HEK293T (cell line): ENCODE measurements around the gene EML6.

Experiments used
- ARNT ChIP-seq: fragments of 450-650 bp; IDR thresholded peaks from 2 replicates; pipeline ENCODE4 v1.6.1; 2017; ENCODE audit warnings: mild to moderate bottlenecking
- BHLHE40 ChIP-seq: fragments of 450-650 bp; IDR thresholded peaks from 2 replicates; pipeline ENCODE4 v1.6.1; 2016; ENCODE audit warnings: mild to moderate bottlenecking, moderate library complexity, borderline replicate concordance
- CTBP1 ChIP-seq: fragments of 450-650 bp; IDR thresholded peaks from 2 replicates; pipeline ENCODE4 v1.6.1; 2016; ENCODE audit warnings: borderline replicate concordance
- FOXK2 ChIP-seq: fragments of 450-650 bp; IDR thresholded peaks from 2 replicates; pipeline ENCODE4 v1.6.1; 2016; ENCODE audit warnings: mild to moderate bottlenecking
- FOXM1 ChIP-seq: fragments of 450-650 bp; IDR thresholded peaks from 2 replicates; pipeline ENCODE4 v1.6.1; 2017; ENCODE audit warnings: mild to moderate bottlenecking, borderline replicate concordance
- LEF1 ChIP-seq: fragments of 450-650 bp; IDR thresholded peaks from 2 replicates; pipeline ENCODE4 v1.6.1; 2017; ENCODE audit warnings: mild to moderate bottlenecking, borderline replicate concordance
- NFRKB ChIP-seq: fragments of 450-650 bp; IDR thresholded peaks from 2 replicates; pipeline ENCODE4 v1.6.1; 2016; ENCODE audit warnings: mild to moderate bottlenecking, moderate library complexity
- SP1 ChIP-seq: fragments of 450-650 bp; IDR thresholded peaks from 2 replicates; pipeline ENCODE4 v1.6.1; 2017
- TARDBP ChIP-seq: fragments of 450-650 bp; IDR thresholded peaks from 2 replicates; pipeline ENCODE4 v1.6.1; 2016

DNA sequence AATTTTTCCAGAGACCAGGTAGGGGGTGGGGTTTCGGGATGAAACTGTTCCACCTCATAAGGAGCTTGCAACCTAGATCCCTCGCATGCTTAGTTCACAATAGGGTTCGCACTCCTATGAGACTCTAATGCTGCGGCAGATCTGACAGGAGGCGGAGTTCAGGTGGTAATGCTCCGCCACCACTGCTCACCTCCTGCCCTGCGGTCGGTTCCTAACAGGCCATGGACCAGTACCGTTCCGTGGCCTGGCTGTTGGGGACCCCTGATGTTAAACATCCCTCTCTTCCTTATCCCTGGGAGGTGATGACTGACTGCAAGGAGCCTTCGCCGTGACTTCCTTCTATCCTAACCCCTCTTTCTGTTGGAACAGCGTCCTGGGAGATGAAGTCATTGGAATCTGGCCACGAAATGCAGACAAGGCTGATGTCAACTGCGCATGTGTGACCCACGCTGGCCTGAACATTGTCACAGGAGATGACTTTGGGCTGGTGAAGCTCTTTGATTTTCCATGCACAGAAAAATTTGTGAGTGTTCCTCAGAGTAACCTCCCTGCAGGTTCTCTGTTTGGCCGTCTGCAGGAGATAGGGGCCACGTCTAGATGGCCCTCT, 244.4 kb downstream of the EML6 start:
- TF ChIP-seq FOXK2 (no peak), BHLHE40 (no peak), CTBP1 (no peak), NFRKB (no peak), TARDBP (no peak), ARNT (no peak), LEF1 (no peak), SP1 (no peak), FOXM1 (no peak)
